NCI-H510A treated with DMSO at 0.1 percent for 48 hours (cell line): ENCODE data around the gene CYP4F3.
"Not testable (repeated sequence)": the region's sequence is repeated elsewhere in the genome, so short reads cannot be mapped to it uniquely, and the experiment has no call there.

ENCODE experiments used
- DNase-seq: peaks from one replicate; lab custom pipeline; 2025; lab: John Stamatoyannopoulos, UW

CYP4F3 gene, protein sequence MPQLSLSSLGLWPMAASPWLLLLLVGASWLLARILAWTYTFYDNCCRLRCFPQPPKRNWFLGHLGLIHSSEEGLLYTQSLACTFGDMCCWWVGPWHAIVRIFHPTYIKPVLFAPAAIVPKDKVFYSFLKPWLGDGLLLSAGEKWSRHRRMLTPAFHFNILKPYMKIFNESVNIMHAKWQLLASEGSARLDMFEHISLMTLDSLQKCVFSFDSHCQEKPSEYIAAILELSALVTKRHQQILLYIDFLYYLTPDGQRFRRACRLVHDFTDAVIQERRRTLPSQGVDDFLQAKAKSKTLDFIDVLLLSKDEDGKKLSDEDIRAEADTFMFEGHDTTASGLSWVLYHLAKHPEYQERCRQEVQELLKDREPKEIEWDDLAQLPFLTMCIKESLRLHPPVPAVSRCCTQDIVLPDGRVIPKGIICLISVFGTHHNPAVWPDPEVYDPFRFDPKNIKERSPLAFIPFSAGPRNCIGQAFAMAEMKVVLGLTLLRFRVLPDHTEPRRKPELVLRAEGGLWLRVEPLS

DNA sequence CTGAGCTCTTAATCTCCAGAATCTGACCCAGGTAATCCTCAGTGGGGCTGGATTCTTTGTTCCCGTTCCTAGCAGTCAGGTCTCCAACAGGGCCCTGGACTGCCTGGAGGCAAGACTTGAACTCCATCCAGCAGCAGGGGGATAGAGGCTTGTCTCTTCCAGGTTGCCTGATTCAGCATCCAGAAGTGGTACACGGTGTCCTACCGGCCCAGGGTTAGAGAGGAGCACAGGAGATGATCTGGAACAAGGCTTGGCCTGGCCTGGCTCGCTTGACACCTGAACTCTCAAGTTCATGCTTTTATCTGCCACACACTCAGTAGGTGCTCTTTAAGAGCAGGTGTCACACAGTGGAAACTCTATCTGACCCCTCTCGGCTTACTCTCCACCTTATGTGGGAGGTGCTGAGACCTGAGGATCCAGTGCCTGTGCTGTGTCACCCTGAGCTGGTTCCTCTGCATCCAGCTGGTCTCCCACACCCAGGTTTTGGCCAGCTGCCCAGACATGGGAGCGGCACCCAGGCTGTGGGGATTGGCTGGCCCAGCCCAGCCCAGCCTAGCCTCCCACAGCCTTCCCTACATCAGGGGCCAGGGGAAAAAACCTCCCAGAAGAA, at the start of gene CYP4F3:
TSS of gene CYP4F3 (plus strand) at position 604 of the 610 bp plus-strand sequence. CDS start 519 bp downstream, outside the sequence.
- peak; percentile 1 for DNase-seq

DNA sequence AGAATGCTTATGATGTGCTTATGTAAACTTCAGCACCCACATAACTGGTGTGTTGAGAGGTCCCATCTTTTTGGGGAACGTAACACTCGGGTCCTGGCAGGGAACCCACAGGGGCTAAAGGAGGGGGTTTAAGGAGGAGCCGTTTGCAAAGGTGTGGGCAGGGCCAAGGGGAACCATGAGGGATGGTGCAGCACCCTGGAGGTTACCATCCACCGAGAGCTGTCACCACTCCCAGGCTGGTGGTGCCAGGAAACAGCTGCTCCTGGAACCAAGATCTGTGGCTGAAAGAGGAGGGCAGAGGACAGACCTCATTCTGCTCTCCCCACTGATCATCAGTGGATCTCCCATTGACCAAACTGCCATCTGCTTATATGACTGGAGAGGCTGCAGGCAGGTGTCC, 48.9 kb upstream of the CYP4F3 start:
- DNase-seq = no peak

DNA sequence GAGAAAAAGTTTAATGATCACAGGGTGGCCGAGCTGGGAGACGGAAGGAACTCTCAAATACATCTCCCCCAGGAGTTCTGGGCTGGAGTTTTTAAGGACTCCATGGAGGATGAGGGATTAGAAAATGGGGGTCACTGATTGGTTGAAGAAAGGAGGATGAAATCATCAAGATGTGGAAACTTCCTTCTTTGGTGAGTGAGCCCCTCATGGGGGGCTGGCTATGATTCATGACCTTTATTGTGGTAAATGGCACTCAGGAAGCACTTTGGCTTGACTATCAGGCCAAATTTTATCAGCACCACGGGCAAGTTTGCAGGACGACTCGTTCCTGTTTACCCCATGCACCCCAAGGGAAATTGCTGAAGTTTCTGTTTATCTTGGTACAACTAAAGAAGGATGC, 48.2 kb upstream of the CYP4F3 start:
- DNase-seq = not testable (repeated sequence)

DNA sequence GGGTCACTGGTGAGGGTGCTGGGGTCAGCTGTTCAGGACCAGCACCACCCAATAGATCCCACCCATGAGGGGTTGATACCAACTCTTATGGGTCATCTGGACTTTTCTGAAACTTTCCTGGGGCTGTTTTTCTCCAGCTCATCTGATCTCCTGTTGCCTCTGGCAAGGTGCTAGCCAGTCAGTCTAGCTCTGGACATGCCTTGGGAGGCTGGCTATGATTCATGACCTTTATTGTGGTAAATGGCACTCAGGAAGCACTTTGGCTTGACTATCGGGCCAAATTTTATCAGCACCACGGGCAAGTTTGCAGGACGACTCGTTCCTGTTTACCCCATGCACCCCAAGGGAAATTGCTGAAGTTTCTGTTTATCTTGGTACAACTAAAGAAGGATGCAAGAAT, 46.9 kb upstream of the CYP4F3 start:
- DNase-seq = not testable (repeated sequence)

DNA sequence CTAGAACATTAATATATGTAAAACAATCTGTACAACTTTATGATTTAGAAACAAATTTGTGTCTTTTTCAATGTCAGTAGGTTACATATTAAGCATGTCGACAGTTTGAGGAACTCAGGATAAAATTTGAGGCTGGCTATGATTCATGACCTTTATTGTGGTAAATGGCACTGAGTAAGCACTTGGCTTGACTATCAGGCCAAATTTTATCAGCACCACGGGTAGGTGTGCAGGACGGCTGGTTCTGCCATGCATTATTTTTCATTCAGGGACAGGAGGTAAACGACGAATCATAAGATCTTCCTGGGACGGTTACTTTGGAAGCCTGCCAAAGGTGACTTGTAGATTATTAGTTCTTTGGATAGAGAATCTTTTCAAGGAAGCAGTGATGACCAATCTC, 45.6 kb upstream of the CYP4F3 start:
- DNase-seq = no peak

DNA sequence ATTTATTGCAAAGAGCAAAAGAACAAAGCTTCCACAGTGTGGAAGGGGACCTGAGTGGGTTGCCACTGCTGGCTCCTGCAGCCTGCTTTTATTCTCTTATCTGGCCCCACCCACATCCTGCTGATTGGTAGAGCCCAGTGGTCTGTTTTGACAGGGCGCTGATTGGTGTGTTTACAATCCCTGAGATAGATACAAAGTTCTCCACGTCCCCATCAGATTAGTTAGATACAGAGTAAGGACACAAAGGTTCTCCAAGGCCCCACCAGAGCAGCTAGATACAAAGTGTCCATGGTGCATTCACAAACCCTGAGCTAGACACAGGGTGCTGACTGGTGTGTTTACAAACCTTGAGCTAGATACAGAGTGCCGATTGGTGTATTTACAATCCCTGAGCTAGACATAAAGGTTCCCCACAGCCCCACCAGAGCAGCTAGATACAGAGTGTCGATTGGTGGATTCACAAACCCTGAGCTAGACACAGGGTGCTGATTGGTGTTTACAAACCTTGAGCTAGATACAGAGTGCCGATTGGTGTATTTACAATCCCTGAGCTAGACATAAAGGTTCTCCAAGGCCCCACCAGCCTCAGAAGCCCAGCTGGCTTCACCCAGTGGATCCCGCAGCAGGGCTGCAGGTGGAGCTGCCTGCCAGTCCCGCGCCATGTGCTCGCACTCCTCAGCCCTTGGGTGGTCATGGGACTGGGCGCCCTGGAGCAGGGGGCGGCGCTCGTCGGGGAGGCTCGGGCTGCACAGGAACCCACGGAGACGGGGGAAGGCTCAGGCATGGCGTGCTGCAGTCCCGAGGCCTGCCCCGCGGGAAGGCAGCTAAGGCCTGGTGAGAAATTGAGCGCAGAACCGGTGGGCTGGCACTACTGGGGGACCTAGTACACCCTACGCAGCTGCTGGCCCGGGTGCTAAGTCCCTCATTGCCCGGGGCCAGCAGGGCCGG, 32.4 kb upstream of the CYP4F3 start:
- DNase-seq = not testable (repeated sequence)

DNA sequence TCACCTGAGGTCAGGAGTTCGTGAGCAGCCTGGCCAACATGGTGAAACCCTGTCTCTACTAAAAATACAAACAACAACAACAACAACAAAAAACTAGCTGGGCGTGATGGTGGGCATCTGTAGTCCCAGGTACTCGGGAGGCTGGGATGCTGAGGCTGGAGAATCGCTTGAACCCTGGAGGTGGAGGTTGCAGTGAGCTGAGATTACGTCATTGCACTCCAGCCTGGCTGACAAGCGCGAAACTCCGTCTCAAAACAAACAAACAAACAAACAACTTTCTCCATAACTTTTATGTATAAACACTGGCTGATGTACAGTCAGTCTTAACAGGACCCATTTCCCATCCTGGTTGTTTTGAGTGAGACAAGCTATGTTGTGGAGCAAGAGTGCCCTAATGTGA, 31.4 kb upstream of the CYP4F3 start:
- DNase-seq = no peak

DNA sequence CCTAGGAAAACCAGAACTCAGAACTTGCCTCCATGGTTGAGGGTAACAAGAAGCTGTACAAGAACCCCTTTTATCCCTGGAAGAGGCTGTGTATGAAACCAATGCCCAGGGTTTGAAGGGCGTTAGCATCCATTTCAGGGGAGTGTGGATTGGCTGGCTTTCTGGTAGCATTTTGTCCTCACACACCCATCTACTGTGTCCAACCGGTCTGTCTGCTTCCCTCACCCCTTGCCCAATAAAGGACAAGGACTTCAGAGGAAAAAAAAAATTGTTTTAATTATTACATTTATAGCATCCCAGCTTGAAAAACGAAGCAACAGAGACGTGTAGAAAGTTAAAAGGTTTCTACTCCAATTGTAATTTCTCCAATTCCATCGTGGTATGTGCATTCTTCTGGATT, 28.4 kb upstream of the CYP4F3 start:
- no peak for DNase-seq

DNA sequence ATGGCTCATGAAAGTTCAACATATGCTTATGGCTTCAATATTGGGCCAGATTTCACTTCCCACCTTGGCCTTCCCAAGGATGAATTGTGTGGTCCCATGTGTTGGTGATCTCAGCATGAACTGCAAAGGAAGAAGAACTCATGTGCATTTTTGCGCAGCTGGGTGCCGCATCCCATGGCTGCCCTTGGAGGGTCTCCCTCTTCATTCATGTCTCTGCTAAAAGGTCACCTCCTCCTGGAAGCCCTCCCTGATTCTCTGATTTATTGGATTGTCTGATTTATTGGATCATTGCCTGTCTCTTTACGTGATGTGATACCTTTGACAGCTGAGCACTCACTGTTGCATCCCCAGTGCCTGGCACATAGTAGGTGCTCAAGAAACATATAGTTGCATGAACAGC, 27.4 kb upstream of the CYP4F3 start:
- no peak for DNase-seq

DNA sequence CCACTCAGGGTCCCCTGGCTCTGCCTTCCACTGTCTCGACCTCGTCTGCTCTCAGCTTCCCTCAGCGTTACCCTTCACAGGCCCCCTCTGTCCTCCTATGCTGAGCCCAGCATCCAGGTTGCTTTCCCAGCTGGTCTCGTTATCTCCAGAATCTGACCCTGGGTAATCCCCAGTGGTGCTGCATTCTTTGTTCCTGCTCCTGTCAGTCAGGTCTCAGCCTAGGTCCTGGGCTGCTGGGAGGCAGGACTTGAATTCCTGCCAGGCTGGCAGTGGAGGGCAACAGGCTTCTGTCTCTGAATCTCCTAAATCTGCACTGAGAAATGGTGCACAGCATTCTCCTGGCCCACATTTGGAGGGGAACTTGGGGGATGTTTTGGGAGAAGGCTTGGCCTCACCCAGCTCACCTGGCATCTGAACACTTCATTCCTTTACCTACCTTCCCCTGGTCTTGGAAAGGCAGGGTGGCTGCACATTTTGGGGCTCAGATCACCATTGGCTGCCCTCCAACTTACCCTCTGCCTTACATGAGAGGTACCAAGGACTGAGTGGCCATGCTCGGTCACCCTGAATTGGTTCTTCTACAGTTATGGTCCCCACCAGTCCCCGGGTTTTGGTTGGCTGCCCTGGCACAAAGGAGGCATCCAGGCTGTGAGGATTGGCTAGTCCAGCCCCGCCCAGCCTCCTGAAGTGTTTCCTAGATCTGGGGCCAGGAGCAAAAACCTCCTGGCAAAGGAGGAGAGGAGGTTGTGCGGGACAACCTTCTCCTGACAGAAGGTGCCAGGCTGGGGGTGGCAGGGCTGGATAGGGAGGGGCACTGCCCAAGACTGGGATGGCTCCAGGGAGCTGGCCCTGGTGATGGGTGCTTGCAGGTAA, 26.0 kb upstream of the CYP4F3 start, which contains the start of gene CYP4F8:
TSS of gene CYP4F8 (plus strand) at position 712 of the 873 bp plus-strand sequence. CDS start 399 bp downstream, outside the sequence.
- no peak for DNase-seq

DNA sequence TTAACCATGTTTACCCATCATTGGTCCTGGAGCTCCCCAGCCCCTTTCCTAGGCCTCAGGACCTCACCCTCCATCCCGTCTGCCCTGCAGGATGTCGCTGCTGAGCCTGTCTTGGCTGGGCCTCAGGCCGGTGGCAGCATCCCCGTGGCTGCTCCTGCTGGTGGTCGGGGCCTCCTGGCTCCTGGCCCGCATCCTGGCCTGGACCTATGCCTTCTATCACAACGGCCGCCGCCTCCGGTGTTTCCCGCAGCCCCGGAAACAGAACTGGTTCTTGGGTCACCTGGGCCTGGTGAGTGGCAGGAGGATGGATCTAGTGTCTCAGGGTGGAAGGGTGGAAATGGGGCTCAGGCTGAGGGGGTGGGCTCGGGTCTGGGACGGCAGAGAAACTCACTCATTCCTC, 25.2 kb upstream of the CYP4F3 start:
- no peak for DNase-seq

DNA sequence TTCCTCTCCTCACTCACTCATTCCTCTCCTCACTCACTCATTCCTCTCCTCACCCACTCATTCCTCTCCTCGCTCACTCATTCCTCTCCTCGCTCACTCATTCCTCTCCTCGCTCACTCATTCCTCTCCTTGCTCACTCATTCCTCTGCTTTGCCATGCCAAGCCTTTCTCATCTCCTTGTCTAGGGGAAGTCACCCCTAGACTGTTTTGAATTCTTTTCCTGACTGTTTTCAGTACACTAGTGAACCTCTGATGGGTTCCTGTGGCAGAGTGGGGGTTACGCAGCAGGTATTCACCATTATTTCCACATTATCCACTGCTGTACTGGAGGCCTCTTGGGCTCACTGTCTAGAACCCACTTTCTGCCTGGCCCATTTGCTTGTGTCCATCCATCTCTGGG, 24.5 kb upstream of the CYP4F3 start:
- DNase-seq = no peak

DNA sequence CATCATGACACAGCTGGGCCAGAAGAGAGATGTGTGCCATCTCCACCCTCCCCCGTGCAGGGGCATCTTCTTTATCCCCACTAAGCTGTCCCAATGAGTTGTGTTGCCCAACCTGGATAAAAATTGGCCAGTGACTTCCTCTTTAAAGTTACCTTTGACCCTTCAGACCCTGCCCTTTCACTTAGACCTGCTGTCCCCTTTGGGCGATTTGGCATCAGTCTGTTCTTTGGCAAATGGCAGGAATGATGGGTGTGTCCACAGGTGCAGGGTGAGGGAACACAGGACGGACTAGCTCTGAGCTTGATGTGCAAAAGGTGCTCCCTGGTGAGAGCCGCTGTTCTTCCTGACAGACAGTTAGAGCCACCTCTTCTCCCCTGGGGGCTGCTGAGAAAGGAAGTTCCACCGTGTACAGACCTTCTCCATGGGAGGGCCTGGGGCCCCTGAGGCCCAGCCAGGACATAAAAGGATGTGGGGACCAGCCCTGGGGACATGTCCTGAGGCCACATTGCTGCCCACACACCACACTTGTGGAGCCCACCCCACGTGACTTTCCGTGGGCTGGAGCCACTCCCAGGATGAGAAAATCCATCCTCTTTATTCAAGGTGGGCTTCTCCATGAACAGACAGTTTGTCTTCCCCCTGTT, 23.9 kb upstream of the CYP4F3 start:
- DNase-seq = no peak

DNA sequence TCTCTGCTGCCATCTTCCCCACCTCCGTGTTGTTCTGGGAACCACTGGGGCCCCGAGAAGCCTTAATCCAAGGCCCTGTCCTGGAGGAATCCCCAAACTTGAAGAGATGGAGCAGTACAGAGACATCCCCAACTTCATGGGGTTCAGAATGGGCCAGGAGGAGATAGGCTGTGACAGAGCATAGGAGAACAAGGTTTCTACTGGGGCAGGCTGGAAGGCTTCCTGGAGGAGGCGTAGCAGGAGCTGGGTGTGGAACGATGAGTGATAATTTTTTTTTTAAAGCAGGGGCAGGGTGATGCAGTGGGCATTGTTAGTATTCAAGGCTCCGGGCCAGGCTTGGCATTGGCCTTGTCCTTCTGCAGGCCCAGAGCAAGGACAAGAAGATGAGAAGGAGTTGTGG, 22.4 kb upstream of the CYP4F3 start:
- no peak for DNase-seq

DNA sequence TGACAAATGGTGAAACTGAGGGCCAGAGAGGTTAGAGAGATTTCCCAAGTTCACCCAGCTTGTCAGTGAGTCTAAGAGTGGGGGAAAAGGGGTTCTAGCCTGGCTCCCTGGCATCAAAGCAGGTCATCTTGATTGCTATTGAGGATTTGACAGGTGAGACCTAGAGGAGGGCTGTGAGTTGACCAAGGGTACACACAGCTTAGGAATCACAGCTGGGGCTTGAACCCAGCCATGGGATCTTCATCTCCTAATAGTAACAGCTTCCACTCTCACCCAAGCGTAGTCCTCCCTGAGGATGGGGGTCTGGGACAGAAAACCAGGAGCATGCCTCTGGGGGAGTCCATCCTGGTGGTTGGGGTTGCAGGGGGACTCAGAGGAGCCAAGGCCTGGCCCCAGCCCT, 18.9 kb upstream of the CYP4F3 start:
- DNase-seq = no peak

DNA sequence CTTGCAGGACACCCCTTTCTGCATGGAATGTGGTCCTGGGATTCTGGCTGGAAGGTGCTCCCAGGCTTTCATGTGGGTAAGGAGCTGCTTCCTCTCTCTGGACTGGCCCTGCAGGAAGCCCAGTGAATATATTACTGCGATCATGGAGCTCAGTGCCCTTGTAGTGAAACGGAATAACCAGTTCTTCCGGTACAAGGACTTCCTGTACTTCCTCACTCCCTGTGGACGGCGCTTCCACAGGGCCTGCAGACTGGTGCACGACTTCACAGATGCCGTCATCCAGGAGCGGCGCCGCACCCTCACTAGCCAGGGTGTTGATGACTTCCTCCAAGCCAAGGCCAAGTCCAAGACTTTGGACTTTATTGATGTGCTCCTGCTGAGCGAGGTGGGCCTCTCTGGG, 17.7 kb upstream of the CYP4F3 start:
- no peak for DNase-seq

DNA sequence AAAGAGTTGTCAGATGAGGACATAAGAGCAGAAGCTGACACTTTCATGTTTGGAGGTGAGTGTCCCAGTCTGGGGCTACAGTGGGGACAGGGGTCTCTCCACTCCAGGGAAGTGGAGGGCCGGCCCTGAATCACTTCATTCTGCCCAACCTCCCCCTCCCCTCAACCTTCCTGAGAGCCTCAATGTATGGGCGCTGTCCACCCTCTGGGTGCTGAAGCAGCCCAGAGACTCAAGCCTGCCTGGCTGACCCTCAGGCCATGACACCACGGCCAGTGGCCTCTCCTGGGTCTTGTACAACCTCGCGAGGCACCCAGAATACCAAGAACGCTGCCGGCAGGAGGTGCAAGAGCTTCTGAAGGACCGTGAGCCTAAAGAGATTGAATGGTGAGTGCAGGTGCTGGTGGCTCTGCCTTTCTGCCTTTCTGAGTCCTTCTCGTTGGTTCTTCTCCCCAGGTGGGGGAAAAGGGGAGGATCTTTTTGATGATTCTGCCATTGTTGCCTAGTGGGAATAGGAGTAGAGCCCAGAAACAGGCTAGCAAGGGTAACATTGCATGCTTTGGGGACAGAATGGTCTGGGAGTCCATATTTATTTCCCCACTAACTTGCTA, 16.9 kb upstream of the CYP4F3 start:
- DNase-seq = no peak

DNA sequence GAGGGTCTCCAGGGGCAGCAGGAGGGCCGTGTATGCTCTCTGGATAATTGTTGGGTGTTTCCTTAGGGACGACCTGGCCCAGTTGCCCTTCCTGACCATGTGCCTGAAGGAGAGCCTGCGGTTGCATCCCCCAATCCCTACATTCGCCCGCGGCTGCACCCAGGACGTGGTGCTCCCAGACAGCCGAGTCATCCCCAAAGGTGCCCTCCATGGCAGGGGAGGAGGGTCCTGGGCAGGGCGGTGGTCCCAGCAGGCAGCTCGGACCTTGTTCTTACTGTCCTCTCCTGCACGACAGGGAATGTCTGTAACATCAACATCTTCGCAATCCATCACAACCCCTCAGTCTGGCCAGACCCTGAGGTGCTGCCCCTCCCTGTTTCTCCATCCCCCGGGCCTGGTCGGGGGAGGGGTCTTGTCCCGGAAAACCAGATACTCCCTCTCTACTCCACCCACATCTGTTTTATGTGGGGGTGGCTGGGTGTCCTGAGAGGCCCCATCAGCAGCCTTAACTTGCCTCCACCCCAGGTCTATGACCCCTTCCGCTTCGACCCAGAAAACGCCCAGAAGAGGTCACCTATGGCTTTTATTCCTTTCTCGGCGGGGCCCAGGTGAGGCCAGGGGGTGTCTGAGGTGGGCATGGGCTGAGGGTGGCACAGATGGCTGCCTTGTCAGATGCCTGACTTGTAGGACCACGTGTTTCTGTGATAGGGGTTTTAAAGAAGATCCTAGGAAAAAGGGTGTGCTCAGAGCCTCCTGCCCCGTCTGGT, 12.3 kb upstream of the CYP4F3 start:
- DNase-seq = no peak
